Measurements from ENCODE around the gene CTSV.

GRCh38 chr9:97067490-97067889, 28.5 kb upstream of the CTSV start:
- TF ChIP-seq, protein P1, sequence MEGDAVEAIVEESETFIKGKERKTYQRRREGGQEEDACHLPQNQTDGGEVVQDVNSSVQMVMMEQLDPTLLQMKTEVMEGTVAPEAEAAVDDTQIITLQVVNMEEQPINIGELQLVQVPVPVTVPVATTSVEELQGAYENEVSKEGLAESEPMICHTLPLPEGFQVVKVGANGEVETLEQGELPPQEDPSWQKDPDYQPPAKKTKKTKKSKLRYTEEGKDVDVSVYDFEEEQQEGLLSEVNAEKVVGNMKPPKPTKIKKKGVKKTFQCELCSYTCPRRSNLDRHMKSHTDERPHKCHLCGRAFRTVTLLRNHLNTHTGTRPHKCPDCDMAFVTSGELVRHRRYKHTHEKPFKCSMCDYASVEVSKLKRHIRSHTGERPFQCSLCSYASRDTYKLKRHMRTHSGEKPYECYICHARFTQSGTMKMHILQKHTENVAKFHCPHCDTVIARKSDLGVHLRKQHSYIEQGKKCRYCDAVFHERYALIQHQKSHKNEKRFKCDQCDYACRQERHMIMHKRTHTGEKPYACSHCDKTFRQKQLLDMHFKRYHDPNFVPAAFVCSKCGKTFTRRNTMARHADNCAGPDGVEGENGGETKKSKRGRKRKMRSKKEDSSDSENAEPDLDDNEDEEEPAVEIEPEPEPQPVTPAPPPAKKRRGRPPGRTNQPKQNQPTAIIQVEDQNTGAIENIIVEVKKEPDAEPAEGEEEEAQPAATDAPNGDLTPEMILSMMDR (conservative IDR thresholded peaks at IDR 0.05) = no peak
- no peak for TF ChIP-seq EZH2 (IDR thresholded peaks at IDR 0.05; ENCODE audit: low read depth)

Measured in PC-9 (cell line).